HG02759 (cell line): Measurements from ENCODE around the gene BMAL2.

Source experiments
- ATAC-seq: cut with Tn5 transposase; IDR thresholded peaks from one replicate; pipeline ENCODE4 v1.9.1; 2021; ENCODE audit warnings: mild to moderate bottlenecking, moderate library complexity; ENCODE audit not compliant: unreplicated experiment

BMAL2 gene, protein sequence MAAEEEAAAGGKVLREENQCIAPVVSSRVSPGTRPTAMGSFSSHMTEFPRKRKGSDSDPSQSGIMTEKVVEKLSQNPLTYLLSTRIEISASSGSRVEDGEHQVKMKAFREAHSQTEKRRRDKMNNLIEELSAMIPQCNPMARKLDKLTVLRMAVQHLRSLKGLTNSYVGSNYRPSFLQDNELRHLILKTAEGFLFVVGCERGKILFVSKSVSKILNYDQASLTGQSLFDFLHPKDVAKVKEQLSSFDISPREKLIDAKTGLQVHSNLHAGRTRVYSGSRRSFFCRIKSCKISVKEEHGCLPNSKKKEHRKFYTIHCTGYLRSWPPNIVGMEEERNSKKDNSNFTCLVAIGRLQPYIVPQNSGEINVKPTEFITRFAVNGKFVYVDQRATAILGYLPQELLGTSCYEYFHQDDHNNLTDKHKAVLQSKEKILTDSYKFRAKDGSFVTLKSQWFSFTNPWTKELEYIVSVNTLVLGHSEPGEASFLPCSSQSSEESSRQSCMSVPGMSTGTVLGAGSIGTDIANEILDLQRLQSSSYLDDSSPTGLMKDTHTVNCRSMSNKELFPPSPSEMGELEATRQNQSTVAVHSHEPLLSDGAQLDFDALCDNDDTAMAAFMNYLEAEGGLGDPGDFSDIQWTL

GRCh38 chr12:27332714-27333402, at the start of gene BMAL2:
TSS of gene BMAL2 (plus strand) at chr12:27332836. CDS start at chr12:27333073, 237 bp downstream.
- ATAC-seq: peak; percentile 59

GRCh38 chr12:27284021-27284420, 48.6 kb upstream of the BMAL2 start:
- no peak for ATAC-seq

DNA sequence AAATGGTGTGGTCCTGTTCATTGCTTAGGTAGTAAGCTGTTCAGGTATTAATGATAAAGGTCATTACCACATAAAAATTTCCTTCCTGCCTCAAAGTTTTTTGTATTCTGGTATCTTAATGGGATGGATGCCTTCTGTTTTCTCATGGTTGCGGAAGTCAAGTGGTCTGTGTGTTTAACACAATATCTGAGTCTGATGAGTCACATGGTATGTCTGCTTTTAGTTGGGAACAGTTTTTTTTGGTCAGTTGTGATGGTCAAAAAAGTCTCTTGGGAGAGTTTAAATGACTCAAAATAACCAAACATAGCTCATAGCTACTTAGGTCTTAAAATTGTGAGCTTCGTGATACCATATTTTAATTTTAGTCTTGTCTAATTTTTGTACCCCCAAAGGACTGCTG, 47.9 kb upstream of the BMAL2 start:
- peak; percentile 86 for ATAC-seq

DNA sequence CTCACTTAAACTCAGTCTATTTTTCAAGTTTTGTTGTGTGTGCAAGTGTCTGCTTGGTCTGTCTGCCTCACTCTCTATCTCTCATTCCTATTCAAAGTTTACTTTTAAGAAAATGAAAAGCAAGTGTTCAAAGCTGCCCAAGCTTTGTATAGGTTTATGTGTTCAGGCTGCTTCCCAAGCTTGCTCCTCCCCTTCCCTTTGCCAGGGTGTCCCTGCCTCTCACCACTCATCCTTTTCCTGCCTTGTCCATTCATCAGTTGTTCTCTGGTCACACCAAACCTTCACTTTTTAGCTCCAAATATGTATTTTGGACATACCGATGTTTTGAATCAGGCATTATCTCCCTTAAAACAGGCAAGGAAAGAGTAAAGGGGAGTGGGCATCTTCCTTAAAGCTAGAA, 47.2 kb upstream of the BMAL2 start:
- no peak for ATAC-seq

DNA sequence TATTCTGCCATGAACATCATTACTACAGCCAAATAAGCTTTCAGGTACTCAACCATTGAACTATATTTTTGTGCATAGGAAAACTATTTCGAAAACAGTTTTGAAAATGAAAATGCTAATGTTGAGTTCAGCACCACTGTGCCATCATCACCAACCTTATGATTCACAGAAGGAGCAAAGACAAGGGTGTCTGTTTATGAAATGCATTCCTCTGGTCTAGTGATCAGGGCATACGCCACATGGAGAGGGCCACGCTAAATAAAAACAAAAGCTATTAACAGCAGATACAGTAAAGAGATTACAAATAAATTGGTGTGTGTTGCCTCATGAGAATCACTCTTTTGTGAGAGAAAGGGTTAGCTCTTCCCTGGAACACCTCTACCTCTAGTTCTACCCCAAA, 43.2 kb upstream of the BMAL2 start:
- ATAC-seq: no peak

DNA sequence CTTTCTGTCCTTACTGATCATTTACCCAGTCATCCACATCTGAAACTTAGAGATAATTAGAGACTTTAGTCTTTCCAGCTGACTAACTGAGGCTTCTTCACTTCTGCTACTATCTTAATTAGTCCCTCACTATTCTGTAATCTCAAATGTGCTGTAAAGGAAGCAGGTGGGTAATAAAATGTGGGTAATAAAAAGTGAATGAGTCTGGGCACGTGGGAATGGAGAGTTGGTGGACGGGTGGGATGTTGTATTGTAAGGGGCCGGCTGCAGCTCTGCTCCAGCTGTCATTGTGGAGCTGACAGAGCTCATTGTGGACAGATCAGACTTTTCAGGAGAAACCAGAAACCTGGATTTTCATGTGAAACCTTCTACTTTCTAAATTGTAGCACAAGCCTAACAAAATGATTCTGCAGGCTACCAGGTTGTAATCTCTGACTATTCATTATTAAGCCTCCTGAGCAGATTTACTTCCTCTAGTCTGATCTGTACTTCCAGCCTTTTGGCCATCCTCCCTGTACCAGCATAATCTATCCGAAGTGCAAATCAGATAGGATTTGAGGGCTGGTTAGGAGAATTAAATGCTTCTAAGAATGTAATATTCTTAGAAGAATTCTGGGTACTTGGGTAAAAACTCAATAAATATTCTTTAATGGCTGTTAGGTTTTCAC, 42.0 kb upstream of the BMAL2 start:
- ATAC-seq: no peak

DNA sequence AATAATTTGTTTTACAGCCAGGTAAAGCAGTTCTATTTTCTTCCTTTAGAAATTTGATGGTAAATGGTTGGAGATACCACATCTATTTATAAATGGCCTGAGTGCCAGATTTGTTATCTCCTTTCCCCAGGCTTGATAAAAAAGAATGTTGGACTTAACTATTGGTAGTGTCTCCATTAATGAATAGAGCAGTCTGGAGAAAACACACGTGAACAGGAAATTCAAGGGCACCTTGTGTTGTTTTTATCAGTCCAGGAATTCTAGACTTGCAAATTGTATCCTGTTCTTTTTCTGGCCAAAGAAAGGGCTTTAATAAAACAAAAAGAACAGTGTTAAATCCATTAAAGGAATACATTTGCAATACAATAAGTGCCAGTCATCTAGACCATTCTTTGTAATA, 40.8 kb upstream of the BMAL2 start:
- ATAC-seq: no peak

DNA sequence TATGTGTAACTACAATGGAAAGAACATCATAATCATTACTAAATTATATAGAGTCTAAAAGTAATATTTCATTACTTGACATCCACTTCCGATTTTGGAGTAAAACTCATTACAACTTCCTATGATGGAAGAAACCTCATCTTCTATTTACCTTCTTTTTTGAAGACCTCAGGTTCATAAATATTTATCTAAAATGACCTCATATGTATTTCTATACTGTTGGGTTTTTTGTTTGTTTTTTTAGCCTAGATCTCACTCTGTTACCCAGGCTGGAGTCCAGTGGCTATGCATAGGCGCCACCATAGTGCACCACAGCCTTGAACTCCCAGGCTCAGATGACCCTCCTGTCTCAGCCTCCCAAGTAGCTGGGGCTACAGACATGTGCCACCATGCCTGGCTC, 39.9 kb upstream of the BMAL2 start:
- no peak for ATAC-seq

GRCh38 chr12:27293463-27293862, 39.2 kb upstream of the BMAL2 start:
- ATAC-seq: no peak

DNA sequence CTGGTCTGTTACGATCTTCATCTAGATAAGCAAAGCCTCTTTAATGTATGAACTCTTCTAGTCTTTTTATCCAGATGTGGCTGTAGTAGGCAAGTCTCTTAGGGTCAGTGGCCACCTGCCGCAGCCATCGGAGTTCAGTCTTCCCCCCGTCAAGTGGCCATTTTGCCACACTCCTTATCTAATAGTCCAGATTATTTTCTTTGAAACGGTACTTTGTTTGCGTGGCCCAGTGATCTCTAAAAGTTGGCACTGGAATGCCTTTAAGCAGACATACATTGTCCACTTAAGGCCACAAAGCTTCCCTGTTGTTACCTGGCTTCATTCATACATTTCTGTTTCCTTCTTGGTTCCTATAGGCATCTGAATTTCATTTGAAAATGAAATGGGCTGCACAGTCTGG, 36.0 kb upstream of the BMAL2 start:
- ATAC-seq: no peak

DNA sequence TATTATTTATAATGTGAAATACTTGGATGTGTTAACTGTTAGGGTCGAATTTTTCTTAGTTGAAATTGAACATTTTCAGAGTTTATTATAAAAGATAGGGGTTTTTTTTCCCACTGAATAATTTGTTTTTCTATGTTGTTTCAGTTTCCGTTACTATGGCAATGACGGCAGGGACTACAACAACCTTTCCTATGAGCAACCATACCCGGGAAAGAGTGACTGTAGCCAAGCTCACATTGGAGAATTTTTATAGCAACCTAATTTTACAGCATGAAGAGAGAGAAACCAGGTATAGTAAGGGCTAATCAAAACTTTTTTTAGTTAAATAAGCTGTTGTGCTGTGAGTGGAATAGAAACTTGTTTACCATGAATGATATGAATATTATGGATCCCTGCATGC, 35.1 kb upstream of the BMAL2 start:
- no peak for ATAC-seq

DNA sequence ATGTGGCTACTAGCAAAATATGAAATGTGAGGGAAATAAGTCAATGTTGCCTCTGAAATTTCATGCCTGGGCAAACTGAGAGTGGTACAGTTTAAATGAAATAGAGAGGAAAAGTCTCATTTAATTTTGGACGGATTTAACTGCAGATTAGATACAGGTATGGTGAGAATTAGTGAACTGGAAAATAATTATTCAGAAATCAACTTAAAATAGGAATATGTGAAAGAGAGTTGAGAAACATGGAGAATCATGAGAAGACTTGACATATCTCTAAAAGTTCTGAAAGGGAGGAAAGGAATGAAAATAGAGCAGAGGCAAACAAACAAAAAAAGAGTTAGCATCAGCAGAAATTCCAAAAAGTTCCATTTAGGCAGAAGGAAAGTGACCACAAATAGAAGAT, 33.5 kb upstream of the BMAL2 start:
- no peak for ATAC-seq

- ATAC-seq: no peak
Measured at GRCh38 chr12:27300226-27300625, 32.4 kb upstream of the BMAL2 start.

- no peak for ATAC-seq
Measured at GRCh38 chr12:27303139-27304111, 29.2 kb upstream of the BMAL2 start.

DNA sequence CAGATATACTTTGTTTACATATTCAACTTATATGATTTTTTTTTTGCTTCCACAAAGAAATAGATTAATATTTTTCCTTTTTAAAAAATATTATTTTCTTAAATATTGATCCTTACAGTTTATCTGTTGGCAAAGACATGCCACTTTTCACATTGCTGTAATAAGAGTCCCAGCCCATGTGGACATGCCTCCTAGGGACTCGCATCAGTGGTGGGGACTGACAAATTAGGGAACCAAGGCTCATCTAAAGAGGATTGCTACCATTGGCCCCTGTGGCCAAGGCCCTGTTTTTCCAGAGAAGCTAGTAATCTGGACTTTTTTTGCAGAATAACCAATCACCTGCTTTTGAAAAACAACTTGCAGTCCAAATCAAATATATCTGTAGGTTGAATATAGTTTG, 27.8 kb upstream of the BMAL2 start:
- ATAC-seq: no peak

- ATAC-seq: no peak
Measured at GRCh38 chr12:27305673-27306456, 26.8 kb upstream of the BMAL2 start.

- ATAC-seq: no peak
Measured at GRCh38 chr12:27309293-27309994, 23.2 kb upstream of the BMAL2 start.

- ATAC-seq: no peak
Measured at GRCh38 chr12:27309995-27310315, 22.7 kb upstream of the BMAL2 start.

DNA sequence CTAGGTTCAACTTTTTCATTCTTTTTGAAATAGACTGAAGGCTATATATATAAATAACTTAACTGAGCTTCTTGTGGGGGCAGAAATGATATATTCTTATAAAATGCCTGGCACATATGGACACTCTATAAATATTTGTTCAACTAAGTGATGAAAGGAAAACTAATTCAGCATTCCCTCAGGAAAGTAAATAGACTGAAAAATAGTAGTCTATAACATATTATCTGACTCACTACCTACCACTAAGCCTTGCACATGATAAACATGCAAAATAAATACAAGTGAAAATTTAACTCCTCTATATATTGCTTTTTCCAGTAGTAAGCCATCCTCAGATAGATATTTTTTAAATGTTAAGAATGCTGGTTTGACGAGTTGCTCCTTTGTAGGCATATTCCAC, 15.7 kb upstream of the BMAL2 start:
- ATAC-seq: no peak
